OCI-LY1 (cell line): Measurements from ENCODE around the gene GTF2B.
"Not testable (repeated sequence)": the region's sequence is repeated elsewhere in the genome, so short reads cannot be mapped to it uniquely, and the experiment has no call there.

Source experiments
- CTCF ChIP-seq: fragments of 200-600 bp; sonication (generic), shearing (Covaris generic); IDR thresholded peaks from 2 replicates; pipeline ENCODE4 v1.5.1; 2017; ENCODE audit warnings: mild to moderate bottlenecking, antibody characterized with exemption, low read length, moderate library complexity, mixed read lengths
- EZH2 ChIP-seq: fragments of 200-600 bp; sonication (generic), shearing (Covaris generic); IDR thresholded peaks from 2 replicates; pipeline ENCODE4 v1.8.0; 2017; ENCODE audit warnings: borderline replicate concordance, mixed run types, mild to moderate bottlenecking, antibody characterized with exemption, low read length, moderate library complexity, mixed read lengths

- TF ChIP-seq CTCF, EZH2: not testable (repeated sequence)
These were observed 38.8 kb upstream of the GTF2B start for GRCh38 chr1:88930176-88930575.
